Endometrium (tissue), 2 donors: ENCODE measurements around the gene OR51B4.
"Not testable (repeated sequence)": the region's sequence is repeated elsewhere in the genome, so short reads cannot be mapped to it uniquely, and the experiment has no call there.

Experiments used
- FAIRE-seq: peaks from 2 replicates; lab custom pipeline; 2012; peaks lifted over from hg19 to GRCh38; lab: Jason Lieb, UNC
- donor health status: control.
- donor health status: control.

Gene OR51B4

DNA sequence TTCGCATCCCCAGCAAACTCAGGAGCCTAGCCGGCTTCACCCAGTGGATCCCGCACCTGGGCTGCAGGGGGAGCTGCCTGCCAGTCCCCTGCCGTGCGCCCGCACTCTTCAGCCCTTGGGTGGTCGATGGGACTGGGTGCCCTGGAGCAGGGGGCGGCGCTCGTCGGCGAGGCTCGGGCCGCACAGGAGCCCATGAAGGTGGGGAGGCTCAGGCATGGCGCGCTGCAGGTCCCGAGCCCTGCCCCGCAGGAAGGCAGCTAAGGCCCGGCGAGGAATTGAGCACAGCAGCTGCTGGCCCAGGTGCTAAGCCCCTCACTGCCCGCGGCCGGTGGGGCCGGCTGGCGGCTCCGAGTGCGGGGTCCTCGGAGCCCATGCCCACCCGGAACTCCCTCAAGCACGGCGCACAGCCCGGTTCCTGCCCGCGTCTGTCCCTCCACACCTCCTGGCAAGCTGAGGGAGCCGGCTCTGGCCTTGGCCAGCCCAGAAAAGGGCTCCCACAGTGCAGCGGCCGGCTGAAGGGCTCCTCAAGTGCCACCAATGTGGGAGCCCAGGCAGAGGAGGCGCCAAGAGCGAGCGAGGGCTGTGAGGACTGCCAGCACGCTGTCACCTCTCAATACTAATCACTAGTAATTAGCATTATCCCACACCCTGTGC, 7.3 kb downstream of the OR51B4 start:
- not testable (repeated sequence) for FAIRE-seq

DNA sequence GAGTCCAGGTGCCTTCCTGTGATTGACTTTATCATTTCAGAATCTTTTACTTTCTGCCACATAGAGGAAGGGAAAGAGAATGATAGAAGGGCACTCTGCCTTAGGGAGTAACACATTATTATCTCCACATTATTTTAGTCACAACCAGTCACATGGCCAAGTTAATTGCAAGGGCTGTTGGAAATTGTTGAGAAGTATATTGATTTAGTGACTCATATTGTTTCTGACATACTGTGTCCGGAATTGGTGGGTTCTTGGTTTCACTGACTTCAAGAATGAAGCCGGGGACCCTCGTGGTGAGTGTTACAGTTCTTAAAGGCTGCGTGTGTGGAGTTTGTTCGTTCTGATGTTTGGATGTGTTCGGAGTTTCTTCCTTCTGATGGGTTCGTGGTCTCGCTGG, 8.7 kb downstream of the OR51B4 start:
- FAIRE-seq = no peak

DNA sequence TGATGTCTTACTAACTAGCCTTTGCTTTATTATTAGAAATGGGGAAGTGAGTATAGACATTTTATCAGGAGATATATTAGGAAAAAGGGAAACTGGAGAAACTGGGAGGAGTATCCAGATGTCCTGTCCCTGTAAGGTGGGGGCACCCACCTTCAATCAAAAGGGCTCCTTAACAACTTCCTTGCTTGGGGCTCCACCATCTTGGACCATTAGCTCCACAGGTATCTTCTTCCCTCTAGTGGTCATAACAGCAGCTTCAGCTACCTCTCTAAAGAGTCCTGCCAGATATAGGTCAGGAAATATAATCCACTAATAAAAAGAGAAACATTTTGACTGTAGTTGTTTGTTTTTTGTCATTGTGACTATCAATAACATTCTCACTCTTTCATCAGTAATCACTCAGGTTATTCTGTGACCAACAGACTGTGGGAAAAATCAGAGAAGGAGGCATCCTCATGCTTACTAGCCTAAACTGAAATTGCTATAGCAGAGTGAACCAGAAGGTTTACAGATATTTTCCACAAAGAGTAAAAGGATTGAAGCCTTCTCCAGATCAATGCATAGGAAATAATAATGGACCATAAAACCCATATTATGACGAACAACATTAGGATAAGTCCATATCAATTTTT, 10.4 kb downstream of the OR51B4 start:
- FAIRE-seq = no peak

DNA sequence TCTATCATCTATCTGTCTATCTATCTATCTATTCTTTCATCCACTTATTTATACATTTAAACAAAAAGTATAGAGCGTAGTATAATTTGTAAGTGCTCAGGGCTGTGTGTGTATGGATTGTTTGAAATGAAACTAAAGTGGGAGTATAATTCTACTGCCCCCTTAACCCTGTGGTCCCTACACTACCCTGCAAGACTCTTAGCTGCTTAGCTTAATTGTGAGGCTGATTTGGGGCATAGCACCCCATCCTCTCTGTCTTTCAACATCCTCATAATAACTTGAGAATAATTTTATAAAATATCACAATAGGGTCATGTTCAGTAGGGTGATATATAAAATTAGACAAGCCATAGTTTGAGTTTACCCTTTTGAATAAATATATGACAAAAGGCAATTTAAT, 11.6 kb downstream of the OR51B4 start:
- no peak for FAIRE-seq

- no peak for FAIRE-seq
Measured at GRCh38 chr11:5289696-5290095, 12.1 kb downstream of the OR51B4 start.

DNA sequence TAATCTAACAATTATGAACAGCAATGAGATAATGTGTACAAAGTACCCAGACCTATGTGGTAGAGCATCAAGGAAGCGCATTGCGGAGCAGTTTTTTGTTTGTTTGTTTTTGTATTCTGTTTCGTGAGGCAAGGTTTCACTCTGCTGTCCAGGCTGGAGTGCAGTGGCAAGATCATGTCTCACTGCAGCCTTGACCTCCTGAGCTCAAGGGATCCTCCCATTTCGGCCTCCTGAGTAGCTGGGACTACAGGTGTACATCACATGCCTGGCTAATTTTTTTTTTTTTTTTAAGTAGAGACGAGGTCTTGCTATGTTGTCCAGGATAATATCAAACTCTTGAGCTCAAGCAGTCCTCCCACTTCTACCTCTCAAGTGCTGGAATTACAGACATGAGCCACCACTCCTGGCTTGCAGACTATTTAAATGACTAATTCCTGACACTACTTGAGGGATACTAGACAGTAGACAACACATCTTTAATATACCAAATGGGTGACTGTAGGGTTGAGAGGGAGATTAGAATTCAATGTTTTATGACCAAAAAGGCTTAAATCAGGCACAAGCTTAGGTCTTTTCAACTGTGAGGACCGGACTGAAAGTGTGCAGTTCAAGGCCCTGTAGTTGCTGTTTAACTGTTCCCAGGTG, 12.7 kb downstream of the OR51B4 start:
- no peak for FAIRE-seq

DNA sequence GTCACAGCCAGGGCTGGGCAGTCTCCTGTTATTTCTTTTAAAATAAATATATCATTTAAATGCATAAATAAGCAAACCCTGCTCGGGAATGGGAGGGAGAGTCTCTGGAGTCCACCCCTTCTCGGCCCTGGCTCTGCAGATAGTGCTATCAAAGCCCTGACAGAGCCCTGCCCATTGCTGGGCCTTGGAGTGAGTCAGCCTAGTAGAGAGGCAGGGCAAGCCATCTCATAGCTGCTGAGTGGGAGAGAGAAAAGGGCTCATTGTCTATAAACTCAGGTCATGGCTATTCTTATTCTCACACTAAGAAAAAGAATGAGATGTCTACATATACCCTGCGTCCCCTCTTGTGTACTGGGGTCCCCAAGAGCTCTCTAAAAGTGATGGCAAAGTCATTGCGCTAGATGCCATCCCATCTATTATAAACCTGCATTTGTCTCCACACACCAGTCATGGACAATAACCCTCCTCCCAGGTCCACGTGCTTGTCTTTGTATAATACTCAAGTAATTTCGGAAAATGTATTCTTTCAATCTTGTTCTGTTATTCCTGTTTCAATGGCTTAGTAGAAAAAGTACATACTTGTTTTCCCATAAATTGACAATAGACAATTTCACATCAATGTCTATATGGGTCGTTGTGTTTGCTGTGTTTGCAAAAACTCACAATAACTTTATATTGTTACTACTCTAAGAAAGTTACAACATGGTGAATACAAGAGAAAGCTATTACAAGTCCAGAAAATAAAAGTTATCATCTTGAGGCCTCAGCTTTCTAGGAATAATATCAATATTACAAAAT, 13.4 kb downstream of the OR51B4 start:
- FAIRE-seq = no peak

DNA sequence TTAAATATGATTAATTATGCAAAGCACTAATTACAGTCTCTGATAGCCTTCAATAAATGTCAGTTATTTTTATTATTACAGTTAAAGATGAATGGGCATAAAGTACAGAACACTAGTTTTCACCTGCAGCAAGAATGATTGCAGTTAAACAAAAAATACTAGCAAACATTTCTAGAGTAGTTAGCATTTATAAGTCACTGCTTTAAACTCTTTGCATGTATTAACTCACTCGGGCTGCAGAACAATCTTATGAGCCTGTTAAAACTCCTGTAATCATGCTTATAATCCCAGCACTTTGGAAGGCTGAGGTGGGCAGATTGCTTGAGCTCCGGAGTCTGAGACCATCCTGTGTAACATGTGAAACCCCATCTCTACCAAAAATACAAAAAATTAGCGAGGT, 14.8 kb downstream of the OR51B4 start:
- no peak for FAIRE-seq

- no peak for FAIRE-seq
Measured at GRCh38 chr11:5286351-5286750, 15.4 kb downstream of the OR51B4 start.

DNA sequence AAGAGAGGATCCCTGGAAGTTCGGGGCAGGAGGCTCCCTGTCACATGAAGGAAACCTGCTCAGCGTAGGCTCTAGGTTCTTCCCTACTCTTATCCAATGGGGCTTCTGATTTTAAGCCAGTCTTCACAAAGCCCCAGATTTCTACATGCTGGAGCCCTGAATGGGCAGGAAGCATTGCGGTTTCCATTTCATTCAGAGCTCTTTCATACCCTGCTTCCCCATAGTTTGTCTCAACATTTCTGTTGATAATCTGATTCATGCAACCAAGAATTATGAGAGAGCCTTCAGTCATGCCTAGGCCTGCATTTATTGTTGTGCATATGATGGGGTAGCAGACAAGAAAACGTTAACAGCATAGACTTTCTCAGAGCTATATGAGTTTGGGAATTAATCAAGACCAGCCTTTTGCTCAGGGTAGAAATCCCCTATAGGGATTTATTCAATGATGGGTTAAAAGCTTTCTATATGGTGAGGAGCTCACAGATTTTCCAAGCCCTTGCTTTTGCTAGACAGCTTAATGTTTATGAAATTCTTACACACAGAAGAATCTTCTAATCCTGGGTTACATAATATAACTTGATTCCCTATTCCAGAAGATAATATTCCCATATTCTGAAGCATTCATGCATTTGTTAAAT, 15.9 kb downstream of the OR51B4 start:
- no peak for FAIRE-seq

- no peak for FAIRE-seq
Measured at GRCh38 chr11:5284637-5285036, 17.1 kb downstream of the OR51B4 start.

GRCh38 chr11:5283882-5284281, 17.9 kb downstream of the OR51B4 start:
- no peak for FAIRE-seq

- FAIRE-seq = no peak
Measured at GRCh38 chr11:5283086-5283485, 18.7 kb downstream of the OR51B4 start.

GRCh38 chr11:5282628-5283027, 19.1 kb downstream of the OR51B4 start:
- FAIRE-seq = no peak

- FAIRE-seq = no peak
Measured at GRCh38 chr11:5281596-5281995, 20.1 kb downstream of the OR51B4 start.

DNA sequence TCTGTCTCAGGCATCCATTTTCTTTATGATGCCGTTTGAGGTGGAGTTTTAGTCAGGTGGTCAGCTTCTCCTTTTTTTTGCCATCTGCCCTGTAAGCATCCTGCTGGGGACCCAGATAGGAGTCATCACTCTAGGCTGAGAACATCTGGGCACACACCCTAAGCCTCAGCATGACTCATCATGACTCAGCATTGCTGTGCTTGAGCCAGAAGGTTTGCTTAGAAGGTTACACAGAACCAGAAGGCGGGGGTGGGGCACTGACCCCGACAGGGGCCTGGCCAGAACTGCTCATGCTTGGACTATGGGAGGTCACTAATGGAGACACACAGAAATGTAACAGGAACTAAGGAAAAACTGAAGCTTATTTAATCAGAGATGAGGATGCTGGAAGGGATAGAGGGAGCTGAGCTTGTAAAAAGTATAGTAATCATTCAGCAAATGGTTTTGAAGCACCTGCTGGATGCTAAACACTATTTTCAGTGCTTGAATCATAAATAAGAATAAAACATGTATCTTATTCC, 21.1 kb downstream of the OR51B4 start:
- FAIRE-seq = no peak

DNA sequence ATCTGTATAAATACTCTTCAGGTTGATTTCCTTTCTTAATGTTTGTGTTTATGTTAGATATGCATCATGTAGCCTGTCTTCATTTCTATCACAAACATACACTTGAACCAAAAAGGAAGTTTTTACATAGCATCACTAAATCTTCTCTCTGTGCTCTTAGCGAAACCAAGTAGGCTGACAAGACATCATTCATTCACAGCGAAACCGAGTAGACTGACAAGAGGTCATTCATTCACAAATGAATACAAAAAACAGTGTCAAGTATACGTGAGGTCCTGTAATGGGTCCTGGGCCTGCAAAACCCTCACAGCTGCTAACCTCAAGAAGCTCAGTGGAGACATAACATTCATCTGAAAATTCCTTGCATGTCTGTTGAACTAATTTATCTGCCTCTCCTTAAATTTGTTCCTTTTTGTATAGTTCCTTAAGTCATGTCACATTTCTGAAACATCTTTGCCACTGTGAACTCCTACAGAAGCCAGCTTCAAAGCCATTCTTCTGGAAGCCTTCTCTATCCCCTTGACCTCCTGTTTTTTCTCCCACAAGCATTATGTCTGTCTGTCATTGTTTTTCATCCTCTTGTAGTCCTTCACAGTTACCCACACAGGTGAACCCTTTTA, 22.2 kb downstream of the OR51B4 start:
- FAIRE-seq = no peak

- no peak for FAIRE-seq
Measured at GRCh38 chr11:5277807-5278382, 23.9 kb downstream of the OR51B4 start.

- no peak for FAIRE-seq
Measured at GRCh38 chr11:5276697-5277096, 25.0 kb downstream of the OR51B4 start.

DNA sequence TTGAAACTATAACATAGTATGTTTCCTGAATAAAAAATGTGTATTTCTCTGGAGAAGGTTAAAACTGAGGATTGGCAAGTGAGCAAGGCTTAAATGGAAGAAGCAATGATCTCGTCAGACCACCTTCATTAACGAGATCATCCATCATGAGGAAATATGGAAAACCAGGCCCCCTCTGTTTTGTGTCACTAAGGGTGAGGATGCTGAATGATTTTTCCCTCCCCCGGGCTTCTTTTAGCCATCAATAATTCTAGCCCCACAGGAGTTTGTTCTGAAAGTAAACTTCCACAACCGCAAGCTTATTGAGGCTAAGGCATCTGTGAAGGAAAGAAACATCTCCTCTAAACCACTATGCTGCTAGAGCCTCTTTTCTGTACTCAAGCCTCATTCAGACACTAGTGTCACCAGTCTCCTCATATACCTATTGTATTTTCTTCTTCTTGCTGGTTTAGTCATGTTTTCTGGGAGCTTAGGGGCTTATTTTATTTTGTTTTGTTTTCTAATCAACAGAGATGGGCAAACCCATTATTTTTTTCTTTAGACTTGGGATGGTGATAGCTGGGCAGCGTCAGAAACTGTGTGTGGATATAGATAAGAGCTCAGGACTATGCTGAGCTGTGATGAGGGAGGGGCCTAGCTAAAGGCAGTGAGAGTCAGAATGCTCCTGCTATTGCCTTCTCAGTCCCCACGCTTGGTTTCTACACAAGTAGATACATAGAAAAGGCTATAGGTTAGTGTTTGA, 26.2 kb downstream of the OR51B4 start:
- no peak for FAIRE-seq

GRCh38 chr11:5274395-5274794, 27.4 kb downstream of the OR51B4 start:
- no peak for FAIRE-seq
